ENCODE measurements around the gene SDHAF3.

SDHAF3 gene

DNA sequence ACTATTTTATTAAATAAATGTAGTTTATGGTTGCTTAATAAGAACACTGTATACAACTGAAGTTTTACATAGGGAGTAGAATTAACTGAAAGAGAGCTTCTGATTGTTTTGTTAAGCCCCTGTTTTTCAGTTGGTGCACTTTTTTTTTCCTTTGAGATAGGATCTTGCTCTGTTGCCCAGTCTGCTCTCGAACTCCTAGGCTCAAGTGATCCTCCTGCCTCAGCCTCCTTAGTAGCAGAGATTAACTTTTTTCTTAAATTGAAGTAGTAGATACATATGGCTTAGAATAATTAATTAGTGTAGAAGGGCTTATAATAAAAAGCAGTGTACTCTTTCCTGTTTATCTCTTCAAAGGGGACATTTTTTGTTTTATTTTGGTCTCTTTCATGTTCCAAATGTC, 11.2 kb downstream of the SDHAF3 start:
- H3K27me3 ChIP-seq = no peaks in the 10 kb centered on the region
- intact Hi-C loops (cut with DNase I; ENCODE audit: low total_unique reads) = no loop called here
- no peaks in the 10 kb centered on the region for H3K4me1 ChIP-seq
- H3K36me3 ChIP-seq = no peaks in the 10 kb centered on the region
- H3K4me3 ChIP-seq = no peak overlapping the region
- no peaks in the 10 kb centered on the region for H3K9me3 ChIP-seq
- TF ChIP-seq, protein P1, sequence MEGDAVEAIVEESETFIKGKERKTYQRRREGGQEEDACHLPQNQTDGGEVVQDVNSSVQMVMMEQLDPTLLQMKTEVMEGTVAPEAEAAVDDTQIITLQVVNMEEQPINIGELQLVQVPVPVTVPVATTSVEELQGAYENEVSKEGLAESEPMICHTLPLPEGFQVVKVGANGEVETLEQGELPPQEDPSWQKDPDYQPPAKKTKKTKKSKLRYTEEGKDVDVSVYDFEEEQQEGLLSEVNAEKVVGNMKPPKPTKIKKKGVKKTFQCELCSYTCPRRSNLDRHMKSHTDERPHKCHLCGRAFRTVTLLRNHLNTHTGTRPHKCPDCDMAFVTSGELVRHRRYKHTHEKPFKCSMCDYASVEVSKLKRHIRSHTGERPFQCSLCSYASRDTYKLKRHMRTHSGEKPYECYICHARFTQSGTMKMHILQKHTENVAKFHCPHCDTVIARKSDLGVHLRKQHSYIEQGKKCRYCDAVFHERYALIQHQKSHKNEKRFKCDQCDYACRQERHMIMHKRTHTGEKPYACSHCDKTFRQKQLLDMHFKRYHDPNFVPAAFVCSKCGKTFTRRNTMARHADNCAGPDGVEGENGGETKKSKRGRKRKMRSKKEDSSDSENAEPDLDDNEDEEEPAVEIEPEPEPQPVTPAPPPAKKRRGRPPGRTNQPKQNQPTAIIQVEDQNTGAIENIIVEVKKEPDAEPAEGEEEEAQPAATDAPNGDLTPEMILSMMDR (IDR thresholded peaks at IDR 0.05) = no peak
- no peak overlapping the region for H3K27ac ChIP-seq
- DNase-seq = no peak

DNA sequence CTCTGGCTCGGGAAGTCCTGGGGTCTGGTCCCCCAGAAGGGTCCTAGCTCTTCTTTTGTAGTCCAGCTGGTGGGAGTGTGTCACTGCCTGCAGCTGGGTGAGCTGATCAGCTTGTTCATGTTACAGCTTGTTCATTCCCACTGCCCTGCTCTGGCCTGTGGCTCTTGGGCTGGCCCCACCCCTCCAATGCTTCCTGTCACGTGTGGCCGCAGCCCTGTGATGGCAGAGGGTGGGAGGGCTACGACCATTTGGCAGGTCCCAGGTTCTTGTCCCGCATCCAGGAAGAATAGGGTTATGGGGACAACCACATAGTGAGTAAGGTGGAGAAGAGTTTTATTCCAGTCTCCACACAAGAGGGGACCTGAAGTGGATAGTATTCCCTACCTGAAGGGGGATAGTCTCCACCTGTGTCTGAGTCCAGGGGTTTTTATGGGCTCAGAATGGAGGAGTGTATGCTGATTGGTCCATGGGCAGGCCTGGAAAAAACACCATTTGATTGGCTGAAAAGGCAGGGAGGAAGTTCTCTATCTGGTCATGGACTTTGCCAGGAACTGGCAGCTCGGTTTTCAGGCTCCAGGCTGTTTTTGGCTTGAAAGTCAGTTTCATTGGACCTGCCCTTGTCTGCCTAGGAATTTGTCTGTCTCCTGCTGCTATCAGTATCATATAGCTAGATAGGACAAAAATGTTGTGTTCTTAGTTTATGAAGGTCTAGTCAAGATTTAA, 13.1 kb downstream of the SDHAF3 start:
- H3K9me3 ChIP-seq = no peaks in the 10 kb centered on the region
- no peaks in the 10 kb centered on the region for H3K27me3 ChIP-seq
- no peaks in the 10 kb centered on the region for H3K4me1 ChIP-seq
- intact Hi-C loops (cut with DNase I; ENCODE audit: low total_unique reads) = no loop called here
- no peak overlapping the region for H3K4me3 ChIP-seq
- no peaks in the 10 kb centered on the region for H3K36me3 ChIP-seq
- no peak for DNase-seq
- no peak overlapping the region for H3K27ac ChIP-seq
- TF ChIP-seq, protein P1 (IDR thresholded peaks at IDR 0.05) = no peak

DNA sequence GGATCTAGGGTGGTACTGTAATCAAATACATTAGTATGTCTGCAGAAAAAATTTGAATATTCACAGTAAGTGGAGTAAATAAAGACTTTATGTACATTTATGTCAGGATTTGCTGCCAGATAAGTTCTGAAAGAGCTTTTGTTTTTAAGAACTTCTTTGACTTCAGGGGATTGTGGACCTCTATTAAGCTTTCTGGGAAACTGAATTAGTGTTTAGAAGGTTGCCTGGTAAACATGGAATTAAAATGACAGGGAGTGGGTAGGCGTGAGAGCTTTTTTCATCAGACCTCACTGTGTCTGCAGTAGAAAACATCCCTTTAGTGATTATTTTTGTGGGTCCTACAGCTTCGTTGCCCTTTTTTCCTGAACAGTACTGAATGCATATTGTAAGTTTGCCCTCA, 15.7 kb downstream of the SDHAF3 start:
- no peak overlapping the region for H3K27ac ChIP-seq
- no peaks in the 10 kb centered on the region for H3K36me3 ChIP-seq
- TF ChIP-seq, protein P1 (IDR thresholded peaks at IDR 0.05) = no peak
- H3K9me3 ChIP-seq = no peaks in the 10 kb centered on the region
- no peak overlapping the region for H3K4me3 ChIP-seq
- no peaks in the 10 kb centered on the region for H3K27me3 ChIP-seq
- DNase-seq = no peak
- no peaks in the 10 kb centered on the region for H3K4me1 ChIP-seq
- intact Hi-C loops (cut with DNase I; ENCODE audit: low total_unique reads) = no loop called here

DNA sequence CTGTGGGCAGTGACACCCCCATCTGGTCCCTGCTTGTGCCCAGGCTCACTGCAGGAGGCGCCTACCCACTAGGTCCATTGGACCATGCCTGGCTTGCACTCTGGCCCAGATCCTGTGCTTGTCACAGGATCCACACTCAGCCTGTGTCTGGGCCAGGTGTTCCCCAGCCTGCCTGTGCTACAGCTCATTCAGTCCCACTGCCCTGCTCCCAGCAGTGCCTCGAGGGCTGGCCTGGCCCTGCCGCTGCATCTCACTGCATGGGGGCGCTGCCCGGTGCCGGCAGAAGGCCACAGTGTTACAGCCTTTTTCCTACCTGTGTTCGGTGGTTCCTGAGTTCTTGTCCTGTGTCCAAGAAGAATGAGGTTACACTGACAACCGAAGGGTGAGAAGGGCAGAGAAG, 21.3 kb downstream of the SDHAF3 start:
- no peaks in the 10 kb centered on the region for H3K27me3 ChIP-seq
- H3K4me3 ChIP-seq = no peak overlapping the region
- no peaks in the 10 kb centered on the region for H3K4me1 ChIP-seq
- peaks cover 0 to 23% (median 15%) of the 10 kb centered on the region in 3 donors for H3K9me3 ChIP-seq
- H3K27ac ChIP-seq = no peak overlapping the region
- intact Hi-C loops (cut with DNase I; ENCODE audit: low total_unique reads) = no loop called here
- peaks cover 0 to 8% (median 0%) of the 10 kb centered on the region in 3 donors for H3K36me3 ChIP-seq
- TF ChIP-seq, protein P1 (IDR thresholded peaks at IDR 0.05) = no peak
- no peak for DNase-seq

DNA sequence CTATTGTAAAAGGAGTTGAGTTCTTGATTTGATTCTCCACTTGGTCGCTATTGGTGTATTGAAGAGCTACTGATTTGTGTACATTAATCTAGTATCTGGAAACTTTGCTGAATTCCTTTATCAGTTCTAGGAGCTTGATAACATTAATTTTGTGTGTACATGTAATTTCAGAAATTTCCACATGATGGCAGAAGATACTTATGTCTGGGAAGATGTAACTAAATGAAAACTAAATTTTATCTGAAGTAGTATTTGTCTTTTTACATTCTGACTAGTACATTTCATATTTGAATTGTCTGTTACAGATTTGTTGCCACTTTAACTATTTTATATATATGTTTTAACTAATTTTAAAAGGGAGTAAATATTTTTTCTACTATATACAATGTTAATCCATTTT, 27.6 kb downstream of the SDHAF3 start:
- Histone ChIP-seq H3K4me1 (no peaks in the 10 kb centered on the region), H3K9me3 (peaks cover 0 to 15% (median 13%) of the 10 kb centered on the region in 3 donors), H3K27me3 (no peaks in the 10 kb centered on the region), H3K36me3 (peaks cover 0 to 8% (median 0%) of the 10 kb centered on the region in 3 donors), H3K27ac (no peak overlapping the region), H3K4me3 (no peak overlapping the region)
- intact Hi-C loops (cut with DNase I; ENCODE audit: low total_unique reads) = no loop called here
- TF ChIP-seq, protein P1 (IDR thresholded peaks at IDR 0.05) = peak in 1 of 2 experiments; percentile 26
- DNase-seq = no peak
